Right ventricle myocardium superior (tissue), 1 donor: ENCODE results near the gene TFIP11. TPM values are rescaled to one million over a fixed set of nuclear protein-coding genes. Genes with fewer than 3 reads are reported as not detected.

ENCODE experiments used
- ATAC-seq: fragments of 200-7000 bp; cut with Tn5 transposase; one replicate; pipeline ENCODE4 v1.9.1; 2020; ENCODE audit warnings: mild to moderate bottlenecking; ENCODE audit not compliant: poor library complexity
- DNase-seq: peaks from one replicate; pipeline ENCODE4 v3.0.0-alpha.2; 2020
- intact Hi-C: fragments of 100-400 bp; cut with DNase I; formaldehyde crosslinking; loops from one replicate; pipeline ENCODE4 v1.11.2; 2022
- long read RNA-seq: library from polyadenylated mRNA; unstranded; transcript quantifications from one replicate; pipeline ENCODE4 v2.0.0, GENCODE V29; 2021
- total RNA-seq: library from RNA; stranded (reverse); fragmentation: NEBNext Ultra II Directional; extraction: Animal tissue kit (Norgen Biotek cat#: 25700); gene quantifications from one replicate; pipeline ENCODE4 v1.2.1, GENCODE V29; 2021
- donor health status: DM: no; HTN: yes; CAD: no; lungs with severe emphysema.

The TFIP11 gene
- total RNA-seq = 23.9 TPM
- long read RNA-seq, transcript TFIP11-201 (16 exons, 2,896 nt) = minor isoform, 15 of 110 reads
- long read RNA-seq, transcript TFIP11-204 (15 exons, 3,586 nt) = major isoform, 63 of 110 reads
- long read RNA-seq, partial matches to known transcripts = 9 of 110 reads
- long read RNA-seq, other reads (novel, unspliced or antisense) = 23 of 110 reads

GRCh38 chr22:26512149-26512793, at the start of gene TFIP11:
Gene TFIP11 (minus strand): TSS chr22:26512473. CDS start chr22:26510272, 2,201 bp downstream.
- ATAC-seq (peak; percentile 100), DNase-seq (peak; percentile 98)
- intact Hi-C loops = loop anchor here (5.0 kb wide), 1 partner anchor 80 kb away; the partner anchor contains the start of gene TPST2

DNA sequence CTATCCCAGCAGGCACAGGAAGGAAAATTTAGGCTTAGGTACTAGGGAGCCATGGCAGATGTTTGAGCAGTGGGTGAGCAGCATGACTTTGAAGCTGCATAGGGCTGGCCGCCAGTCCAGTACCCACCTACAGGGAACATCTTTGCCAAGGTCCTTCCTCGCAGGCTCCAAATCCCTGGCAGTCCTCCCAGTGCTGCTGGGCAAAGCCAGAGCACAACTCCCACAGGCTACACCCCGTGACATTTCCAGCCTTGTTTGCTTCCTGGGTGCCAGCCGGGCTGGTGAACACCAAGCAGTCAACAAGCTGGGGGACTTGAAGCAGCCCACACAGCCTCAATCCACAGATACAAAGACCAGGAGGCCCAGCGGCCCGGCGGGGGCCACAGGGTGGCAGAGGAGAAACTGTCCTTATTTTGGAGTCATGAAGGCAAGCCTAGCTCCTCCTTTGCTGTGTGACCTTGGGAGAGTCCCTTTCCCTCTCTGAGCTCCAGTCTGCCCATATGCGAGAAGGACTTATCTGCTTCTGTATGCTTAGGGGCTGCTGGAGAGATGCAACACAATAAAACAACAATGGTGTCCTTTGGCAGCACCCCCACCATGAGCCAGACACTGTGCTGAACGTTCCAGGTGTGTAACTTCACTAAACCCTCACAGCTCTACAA, 49.6 kb upstream of the TFIP11 start:
- peak; percentile 88 for ATAC-seq
- intact Hi-C loops = no loop called here
- DNase-seq = peak; percentile 83

DNA sequence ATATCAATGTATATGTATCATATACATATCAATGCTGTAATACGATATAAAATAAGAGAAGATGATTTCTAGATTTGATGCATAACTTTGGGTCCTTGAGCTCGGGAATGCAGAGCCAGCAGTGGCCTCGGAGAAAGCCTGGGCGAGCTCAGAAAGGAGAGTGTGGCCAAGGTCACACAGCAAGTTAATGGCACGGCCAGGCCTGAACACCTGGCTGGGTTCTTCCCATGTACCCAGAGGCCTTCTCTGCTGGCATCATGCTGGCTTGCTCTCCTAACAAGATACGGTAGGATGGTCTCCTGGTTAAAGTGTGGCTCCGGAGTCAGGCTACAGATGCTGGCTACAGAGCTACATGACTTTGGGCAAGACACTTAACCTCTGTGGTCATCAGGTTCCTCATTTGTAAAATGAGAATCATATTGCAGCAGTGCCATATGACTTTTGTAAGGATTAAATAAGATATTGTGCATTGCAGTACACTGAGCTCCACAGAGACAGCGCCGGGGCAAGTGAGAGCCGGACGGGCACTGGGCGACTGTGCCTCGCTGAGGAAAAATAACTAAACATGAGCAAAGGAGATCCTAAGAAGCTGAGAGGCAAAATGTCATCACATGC, 47.8 kb upstream of the TFIP11 start:
- intact Hi-C loops = no loop called here
- ATAC-seq (no peak), DNase-seq (no peak)

DNA sequence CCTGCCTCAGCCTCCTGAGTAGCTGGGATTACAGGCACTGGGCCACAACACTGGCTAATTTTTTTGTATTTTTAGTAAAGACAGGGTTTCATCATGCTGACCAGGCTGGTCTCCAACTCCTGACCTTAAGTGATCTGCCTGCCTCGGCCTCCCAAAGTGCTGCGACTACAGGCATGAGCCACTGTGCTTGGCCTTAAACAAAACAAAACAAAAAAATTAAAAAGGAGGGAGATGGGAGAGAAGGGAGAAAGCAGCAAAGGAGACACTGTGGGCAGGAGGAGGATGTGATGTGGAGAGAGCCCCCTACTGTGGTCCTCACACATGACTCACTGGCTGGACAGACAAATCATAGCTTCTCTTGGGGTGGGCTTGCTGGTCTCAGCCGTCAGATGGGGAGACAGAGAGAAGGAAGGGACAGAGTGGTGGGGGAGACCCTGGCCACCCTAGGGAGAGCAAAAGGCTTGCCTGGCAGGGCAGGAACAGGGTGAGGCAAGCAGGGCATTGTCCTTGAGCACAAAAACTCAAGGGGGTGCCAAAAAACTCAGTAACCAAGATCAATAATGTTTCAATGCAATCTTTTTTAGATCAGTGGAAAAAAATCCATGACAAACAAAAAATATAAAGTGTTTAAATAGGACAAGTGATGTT, 46.1 kb upstream of the TFIP11 start:
- ATAC-seq = no peak
- intact Hi-C loops = no loop called here
- DNase-seq = no peak

DNA sequence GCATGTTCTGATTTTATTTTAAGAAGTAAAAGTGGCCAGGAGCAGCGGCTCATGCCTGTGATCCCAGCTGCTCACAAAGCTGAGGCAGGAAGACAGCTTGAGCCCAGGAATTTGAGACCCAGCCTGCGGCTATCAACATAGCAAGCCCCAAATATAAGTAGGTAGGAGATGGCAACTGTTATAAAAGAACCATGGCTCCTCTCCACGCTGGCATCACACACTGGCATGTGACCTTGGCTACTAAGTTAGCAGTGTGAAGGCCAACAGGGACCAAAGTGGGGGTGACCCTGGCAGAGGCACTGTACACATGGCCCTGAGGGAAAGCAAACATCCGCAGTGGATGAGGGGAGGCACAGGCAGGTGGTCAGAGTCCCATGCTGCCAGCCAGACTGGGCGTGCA, 44.6 kb upstream of the TFIP11 start:
- DNase-seq = no peak
- intact Hi-C loops = no loop called here
- ATAC-seq = peak; percentile 58

DNA sequence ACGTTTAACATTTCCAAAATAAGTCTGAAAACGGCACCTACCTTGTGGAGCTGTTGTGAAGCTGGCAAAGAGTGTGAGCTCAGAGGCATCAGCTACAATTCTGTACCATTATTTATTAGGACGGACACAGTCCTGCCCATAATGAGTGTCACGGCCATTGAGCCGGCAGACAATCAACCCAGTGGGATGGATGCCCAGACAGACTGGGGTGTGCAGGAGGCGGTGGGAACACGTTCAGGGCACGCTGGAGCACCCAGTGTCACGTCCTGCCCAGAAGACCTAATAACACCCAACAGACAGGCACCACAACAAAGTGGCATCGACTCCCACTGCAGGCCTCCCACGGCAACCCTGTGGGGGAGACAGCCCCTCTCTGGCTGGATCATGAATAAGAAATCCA, 43.2 kb upstream of the TFIP11 start:
- intact Hi-C loops = no loop called here
- peak; percentile 71 for ATAC-seq
- DNase-seq = peak; percentile 62

GRCh38 chr22:26554956-26555355, 42.7 kb upstream of the TFIP11 start:
- intact Hi-C loops = no loop called here
- ATAC-seq (no peak), DNase-seq (no peak)

- intact Hi-C loops = no loop called here
- no peak for ATAC-seq
- no peak for DNase-seq
These were observed 40.9 kb upstream of the TFIP11 start for GRCh38 chr22:26553056-26553752.

DNA sequence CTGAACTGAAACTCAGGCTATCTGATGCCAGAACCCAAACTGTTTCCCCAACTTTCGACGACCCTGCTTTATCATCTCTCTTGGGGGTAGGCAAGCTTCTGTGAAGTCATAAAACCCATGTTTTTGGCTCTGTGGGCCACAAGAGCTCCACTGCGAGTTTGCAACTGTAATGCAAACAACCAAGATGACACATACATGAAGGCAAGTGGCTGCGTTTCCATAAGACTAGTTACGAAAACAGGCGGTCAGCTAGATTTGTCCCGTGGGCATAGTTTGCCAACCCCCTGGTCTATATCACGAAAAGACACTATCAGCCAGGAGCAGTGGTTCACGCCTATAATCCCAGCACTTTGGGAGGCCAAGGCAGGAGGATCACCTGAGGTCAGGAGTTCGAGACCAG, 40.2 kb upstream of the TFIP11 start:
- DNase-seq = no peak
- intact Hi-C loops = no loop called here
- no peak for ATAC-seq

DNA sequence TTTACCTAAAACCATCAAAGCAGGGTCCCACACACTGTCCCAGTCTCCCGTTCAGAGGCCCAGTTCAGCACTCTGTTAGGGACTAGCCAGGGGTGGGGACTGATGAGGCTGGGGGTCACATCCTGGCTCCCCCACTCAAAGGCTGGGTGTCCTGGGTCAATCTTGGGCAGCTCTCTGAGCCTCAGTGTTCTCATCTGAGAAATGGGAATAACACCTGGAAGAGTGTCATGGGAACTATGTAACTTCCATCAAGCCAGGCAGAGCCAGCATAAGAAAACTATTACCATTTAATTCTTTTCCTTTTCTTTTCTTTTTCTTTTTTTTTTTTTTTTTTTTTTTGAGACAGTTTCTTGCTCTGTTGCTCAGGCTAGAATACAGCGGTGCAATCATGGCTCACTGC, 39.3 kb upstream of the TFIP11 start:
- DNase-seq (no peak), ATAC-seq (no peak)
- intact Hi-C loops = no loop called here

- intact Hi-C loops = no loop called here
- peak; percentile 86 for ATAC-seq
- peak; percentile 81 for DNase-seq
These were observed 38.3 kb upstream of the TFIP11 start for GRCh38 chr22:26550498-26551033.

DNA sequence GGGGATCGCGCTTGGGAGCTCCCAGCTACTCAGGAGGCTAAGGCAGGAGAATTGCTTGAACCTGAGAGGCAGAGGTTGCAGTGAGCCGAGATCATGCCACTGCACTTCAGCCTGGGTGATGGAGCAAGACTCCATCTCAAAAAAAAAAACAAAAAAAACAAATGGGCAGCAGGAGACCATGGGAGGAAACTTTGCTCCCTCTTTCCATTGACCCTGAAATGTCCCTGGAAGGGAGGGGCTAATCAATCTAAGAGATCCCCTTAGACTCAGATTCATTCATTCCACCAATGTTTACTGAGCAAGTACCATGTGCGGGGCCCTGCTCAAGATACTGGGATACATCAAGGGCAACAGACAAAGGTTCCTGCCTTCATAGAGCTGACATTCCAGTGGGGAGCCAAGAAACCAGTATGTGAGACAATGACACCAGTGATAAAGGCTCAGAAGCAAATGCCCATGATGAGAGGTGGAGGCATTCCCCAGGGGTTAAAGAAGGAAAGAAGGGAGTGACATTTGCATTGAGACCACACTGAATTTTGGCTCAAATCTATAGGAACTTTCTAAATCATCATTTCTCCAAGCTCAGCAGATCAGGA, 37.7 kb upstream of the TFIP11 start:
- DNase-seq (no peak), ATAC-seq (peak; percentile 51)
- intact Hi-C loops = no loop called here

GRCh38 chr22:26548984-26549383, 36.7 kb upstream of the TFIP11 start:
- intact Hi-C loops = no loop called here
- ATAC-seq (no peak), DNase-seq (no peak)

- DNase-seq (no peak), ATAC-seq (no peak)
- intact Hi-C loops = no loop called here
These were observed 36.0 kb upstream of the TFIP11 start for GRCh38 chr22:26548303-26548702.

DNA sequence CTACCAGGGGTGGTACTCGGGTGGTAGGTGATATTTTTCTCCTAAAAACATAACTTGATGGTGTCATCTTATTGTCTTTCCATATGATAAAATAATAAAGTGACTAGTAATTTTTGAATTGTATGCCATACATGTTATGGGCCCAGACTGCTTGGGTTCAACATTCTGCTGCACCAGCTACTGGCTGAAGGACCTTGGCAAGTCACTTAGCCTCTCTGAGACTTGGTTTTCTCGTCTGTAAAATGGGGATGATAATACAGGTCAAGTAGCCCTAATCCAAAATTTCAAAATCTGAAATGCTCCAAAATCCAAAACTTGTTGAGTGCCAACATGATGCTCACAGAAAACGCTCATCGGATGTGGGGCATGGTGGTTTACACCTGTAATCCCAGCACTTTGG, 35.6 kb upstream of the TFIP11 start:
- no peak for DNase-seq
- intact Hi-C loops = loop anchor here (2.0 kb wide), 1 partner anchor 19 kb away; no protein-coding TSS in a partner anchor
- no peak for ATAC-seq

DNA sequence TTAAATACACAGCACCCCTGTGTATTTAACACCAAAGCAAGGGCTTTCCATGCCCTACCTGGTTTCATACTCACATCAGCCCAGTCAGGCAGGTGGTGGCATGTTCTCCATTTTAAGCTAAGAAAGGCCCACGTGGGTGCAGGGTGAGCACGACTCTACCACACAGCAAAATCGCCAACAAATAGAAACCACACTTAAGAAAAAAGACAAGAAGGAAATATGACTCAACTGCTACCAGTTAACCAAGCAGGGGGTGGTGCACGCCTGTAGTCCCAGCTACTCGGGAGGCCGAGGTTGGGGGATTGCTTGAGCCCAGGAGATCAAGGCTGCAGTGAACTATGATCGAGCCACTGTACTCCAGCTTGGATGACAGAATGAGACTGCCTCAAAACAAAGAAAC, 35.2 kb upstream of the TFIP11 start:
- DNase-seq = no peak
- intact Hi-C loops = loop anchor here (2.0 kb wide), 1 partner anchor 19 kb away; no protein-coding TSS in a partner anchor

GRCh38 chr22:26546282-26546681, 34.0 kb upstream of the TFIP11 start:
- DNase-seq = peak; percentile 82
- intact Hi-C loops = loop anchor here (2.0 kb wide), 1 partner anchor 17 kb away; no protein-coding TSS in a partner anchor
- peak; percentile 81 for ATAC-seq

More for the DNA sequence above, 35.2 kb upstream of the TFIP11 start:
- ATAC-seq = no peak

DNA sequence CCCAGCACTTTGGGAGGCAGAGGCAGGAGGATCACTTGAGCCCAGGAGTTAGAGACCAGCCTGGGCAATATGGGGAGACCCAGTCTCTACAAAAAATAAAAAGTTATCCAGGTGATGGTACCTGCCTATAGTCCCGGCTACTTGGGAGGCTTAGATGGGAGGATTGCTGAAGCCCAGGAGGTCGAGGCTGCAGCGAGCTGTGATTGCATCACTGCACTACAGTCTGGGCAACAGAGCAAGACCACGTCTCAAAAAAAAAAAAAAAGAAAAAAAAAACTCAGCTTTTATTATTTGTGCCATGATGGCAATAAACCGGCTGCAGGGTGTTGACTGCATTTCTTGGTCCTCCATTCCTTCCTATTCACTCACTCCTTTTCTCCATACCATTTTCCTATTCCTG, 33.6 kb upstream of the TFIP11 start:
- ATAC-seq = no peak
- no peak for DNase-seq
- intact Hi-C loops = loop anchor here (2.0 kb wide), 1 partner anchor 17 kb away; no protein-coding TSS in a partner anchor
